ENCODE data around the gene PPP1R3E. TPM values are rescaled to one million over a fixed set of nuclear protein-coding genes. Genes with fewer than 3 reads are reported as not detected.

PPP1R3E gene
- 2.9 and 4.2 TPM in 2 replicates for total RNA-seq

GRCh38 chr14:23302290-23303225, at the start of gene PPP1R3E:
TSS of gene PPP1R3E (minus strand) at chr14:23302859. CDS start at chr14:23302576, 283 bp downstream.

GRCh38 chr14:23320584-23321571, 18.2 kb upstream of the PPP1R3E start, which contains the start of gene PABPN1:
TSS of gene PABPN1 (plus strand) at chr14:23321457. CDS start at chr14:23321470, 13 bp downstream.

GRCh38 chr14:23306412-23307145, 3.9 kb upstream of the PPP1R3E start, which contains the start of gene BCL2L2:
TSS of gene BCL2L2 (plus strand) at chr14:23306833. CDS start at chr14:23307768, 935 bp downstream.

GRCh38 chr14:23286020-23286901, 16.4 kb downstream of the PPP1R3E start, which contains the start of gene HOMEZ:
TSS of gene HOMEZ (minus strand) at chr14:23286132. CDS start at chr14:23285952, 180 bp downstream.

Other genes starting within 250 kb of the PPP1R3E start
- 6.1 and 12.2 TPM in 2 replicates for gene CDH24, start 245.3 kb downstream of the PPP1R3E start, total RNA-seq
- 64.9 and 97.8 TPM in 2 replicates for gene ACIN1, start 207.7 kb downstream of the PPP1R3E start, total RNA-seq
- gene C14orf119, start 207.4 kb downstream of the PPP1R3E start, total RNA-seq = 40.9 and 50.7 TPM in 2 replicates
- gene CIROP, start 197.9 kb downstream of the PPP1R3E start, total RNA-seq = 0.11 and 0.25 TPM in 2 replicates
- not detected in 2 replicates for gene CEBPE, start 183.6 kb downstream of the PPP1R3E start, total RNA-seq
- gene SLC7A8, start 119.2 kb downstream of the PPP1R3E start, total RNA-seq = 21.5 and 26.0 TPM in 2 replicates
- not detected in 2 replicates for gene RNF212B, start 64.9 kb downstream of the PPP1R3E start, total RNA-seq
- gene HOMEZ, start 16.7 kb downstream of the PPP1R3E start, total RNA-seq = 3.0 and 6.5 TPM in 2 replicates
- 19.7 and 27.3 TPM in 2 replicates for gene BCL2L2, start 4.0 kb upstream of the PPP1R3E start, total RNA-seq
- 105 and 119 TPM in 2 replicates for gene PABPN1, start 18.6 kb upstream of the PPP1R3E start, total RNA-seq
- gene SLC22A17, start 50.0 kb upstream of the PPP1R3E start, total RNA-seq = 8.1 and 36.4 TPM in 2 replicates
- gene EFS, start 62.3 kb upstream of the PPP1R3E start, total RNA-seq = 5.5 and 7.6 TPM in 2 replicates
- gene IL25, start 70.0 kb upstream of the PPP1R3E start, total RNA-seq = not detected in 2 replicates
- gene CMTM5, start 74.2 kb upstream of the PPP1R3E start, total RNA-seq = 0.22 and 0.50 TPM in 2 replicates
- not detected in 2 replicates for gene MYH6, start 105.4 kb upstream of the PPP1R3E start, total RNA-seq
- gene MYH7, start 132.8 kb upstream of the PPP1R3E start, total RNA-seq = not detected in 2 replicates
- gene NGDN, start 166.8 kb upstream of the PPP1R3E start, total RNA-seq = 55.2 and 67.5 TPM in 2 replicates
- 0.11 and 0.62 TPM in 2 replicates for gene ZFHX2, start 248.9 kb upstream of the PPP1R3E start, total RNA-seq

Data from uterine smooth muscle cell (primary cell).